ENCODE data around the gene PHB1.

PHB1 gene

DNA sequence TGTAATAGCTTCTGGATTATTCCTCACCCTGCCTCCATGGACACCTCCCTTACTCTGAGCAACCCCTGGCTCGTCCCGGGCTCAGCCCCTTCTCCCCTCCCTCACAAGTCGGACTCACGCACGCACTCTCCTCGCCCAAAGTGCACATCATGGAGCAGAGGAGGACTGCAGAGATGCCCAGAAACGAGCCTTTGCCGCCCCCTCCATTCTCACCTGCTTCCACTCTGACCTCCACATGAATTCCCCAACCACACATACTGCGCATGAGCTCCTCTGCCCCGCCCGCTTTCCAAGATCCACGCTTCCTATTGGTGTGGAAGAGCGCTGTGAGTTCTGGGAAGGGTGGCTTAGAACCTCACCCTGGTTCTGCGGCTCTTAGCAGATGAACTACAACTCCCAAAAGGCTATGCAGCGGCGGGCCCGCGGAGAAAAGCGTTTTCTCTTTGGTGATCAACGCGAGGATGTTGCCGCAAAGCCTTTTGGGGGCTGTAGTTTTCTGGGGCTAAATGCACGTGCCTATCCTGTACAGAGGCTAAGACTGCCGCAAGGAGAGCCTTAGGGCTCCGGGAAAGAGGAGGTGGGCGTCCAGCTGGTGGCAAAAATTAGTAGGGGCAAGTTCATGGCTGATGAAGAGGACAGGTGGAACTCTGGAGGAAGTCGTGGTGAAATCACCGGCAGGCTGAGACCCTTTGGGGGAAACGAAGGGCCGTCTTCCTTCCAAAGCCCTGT is at the start of gene PHB1:
PHB1 (minus strand) TSS at position 261 of the 729 bp plus-strand sequence. CDS start 1,618 bp downstream, outside the sequence.
- peak; percentile 89 to 92 for DNase-seq (ENCODE audit: low read depth in 2 of 2)

DNA sequence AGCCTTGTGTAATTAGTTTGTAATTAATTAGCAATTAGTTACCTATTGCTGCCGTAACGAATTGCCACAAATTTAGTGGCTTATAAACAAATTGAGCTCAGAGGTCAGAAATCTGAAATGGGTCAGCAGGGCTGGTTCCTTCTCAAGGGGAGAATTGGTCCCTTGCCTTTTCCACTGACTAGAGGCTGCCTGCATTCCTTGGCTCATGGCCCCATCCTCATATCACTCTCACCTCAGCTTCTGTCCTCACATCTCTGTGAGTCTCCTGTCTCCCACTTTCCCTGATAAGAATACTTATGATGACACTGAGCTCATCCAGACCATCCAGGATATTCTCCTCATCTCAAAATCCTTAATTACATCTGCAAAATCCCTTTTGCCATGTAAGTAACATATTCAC is 49.4 kb upstream of the PHB1 start:
- no peak for DNase-seq (ENCODE audit: low read depth in 2 of 2)

DNA sequence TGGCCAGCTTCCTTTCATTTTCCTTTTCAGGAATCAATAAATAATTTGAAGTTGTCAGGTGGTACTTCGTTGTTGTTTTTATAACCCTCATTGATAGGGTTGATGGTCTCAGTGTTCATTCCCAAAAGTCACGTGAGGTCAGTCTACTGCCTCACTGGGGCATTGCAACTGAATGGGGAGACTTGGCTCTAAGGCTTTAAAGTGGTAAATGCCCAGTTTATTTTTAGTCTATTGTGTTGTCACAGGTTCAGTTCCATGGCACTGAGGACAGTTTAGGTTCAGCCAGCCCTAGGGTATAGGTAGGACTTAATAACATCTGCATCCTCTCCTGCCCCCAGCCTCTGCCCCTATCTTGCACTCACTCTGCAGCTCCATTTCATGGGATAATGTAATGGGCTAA is 46.9 kb upstream of the PHB1 start:
- DNase-seq (ENCODE audit: low read depth in 2 of 2): no peak

DNA sequence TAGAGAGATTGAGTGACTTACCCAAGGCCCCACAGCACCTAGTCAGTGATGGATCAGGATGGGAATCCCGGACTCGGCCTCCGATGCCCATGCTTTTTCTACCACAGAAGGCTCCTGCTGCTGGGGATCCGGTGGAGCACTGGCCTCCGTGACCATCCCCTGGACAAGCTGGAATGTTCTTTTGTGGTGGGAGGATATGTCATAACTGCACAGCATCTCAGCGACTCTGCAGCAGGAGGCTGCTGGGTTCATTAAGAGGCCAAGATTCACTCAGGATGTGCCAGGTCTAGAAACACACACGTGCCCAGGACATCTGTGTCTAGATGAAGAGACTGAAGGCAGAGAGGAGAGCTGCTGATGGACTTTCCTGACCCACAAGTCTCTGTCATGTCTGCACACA is 45.7 kb upstream of the PHB1 start:
- no peak for DNase-seq (ENCODE audit: low read depth in 2 of 2)

DNA sequence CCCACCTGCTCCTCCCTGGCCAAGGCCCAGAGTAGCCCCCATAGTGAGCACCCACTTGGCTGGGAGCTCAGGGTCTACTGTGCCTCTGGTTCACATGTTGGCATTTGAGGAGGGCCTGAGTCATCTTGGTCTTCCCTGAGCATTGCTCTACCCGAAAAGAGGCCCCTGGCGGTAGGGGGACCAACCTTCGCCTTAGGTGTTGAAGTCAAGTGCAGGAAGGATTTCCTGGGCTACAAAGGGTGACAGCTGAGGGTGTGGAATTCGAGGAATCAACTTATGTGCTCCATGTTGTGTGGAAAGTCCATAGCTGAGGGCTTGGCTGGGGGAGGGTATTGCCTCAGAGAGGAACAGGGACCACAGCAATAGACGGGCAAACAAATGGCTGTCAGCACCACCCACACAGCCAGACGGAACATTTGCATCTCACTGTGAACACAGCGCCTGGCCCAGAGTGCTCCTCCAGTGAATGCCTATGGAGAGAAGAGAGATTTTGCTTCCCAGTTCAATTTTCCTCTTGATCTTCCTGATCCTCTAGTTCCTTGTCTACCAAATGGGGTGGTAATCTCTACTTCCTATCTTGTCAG is 44.8 kb upstream of the PHB1 start:
- DNase-seq (ENCODE audit: low read depth in 2 of 2): no peak

DNA sequence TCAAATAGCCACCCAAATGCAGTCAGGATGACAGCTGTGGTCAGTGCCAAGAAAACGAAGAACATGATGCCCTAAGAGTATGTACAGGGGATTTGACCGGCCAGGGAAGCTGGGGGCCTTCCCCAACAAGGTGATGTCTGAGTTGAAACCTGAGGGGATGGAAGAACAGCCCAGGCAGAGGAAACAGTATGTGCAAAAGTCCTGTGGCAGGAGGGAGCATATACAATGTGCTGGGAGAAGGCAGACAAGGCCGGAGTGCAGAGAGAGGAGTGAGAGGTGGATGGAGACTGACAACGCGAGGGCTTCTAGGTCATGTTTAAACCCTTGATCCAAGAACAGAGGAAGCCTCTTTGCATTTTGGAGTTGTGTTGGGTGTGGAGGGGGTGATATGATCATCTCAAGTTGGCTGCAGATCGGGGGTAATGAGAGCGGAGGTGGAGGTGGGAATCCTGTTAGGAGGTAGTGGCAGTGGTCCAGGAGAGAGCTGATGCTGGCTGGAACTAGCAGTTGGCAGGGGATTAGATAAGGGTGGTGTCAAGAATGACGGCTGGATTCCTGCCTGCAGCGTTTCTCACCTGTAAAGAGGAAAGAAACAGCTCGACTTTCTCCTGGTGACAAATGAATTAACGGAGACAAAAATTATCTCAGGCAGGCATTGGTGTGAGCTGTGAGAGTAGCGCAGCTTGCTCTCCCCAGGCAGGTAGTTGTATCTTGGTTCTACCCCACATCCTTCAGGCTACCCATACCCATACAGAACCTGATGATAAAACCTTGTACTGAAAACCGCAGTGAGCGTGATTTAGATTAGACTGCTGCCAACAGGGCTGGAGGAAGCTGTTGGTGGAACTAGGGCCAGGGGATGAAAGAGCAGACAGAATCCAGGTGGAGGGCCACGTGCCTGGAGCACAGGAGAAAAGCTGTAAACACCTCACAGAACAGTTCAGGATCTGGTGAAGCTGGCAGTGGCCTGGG is 43.2 kb upstream of the PHB1 start:
- DNase-seq (ENCODE audit: low read depth in 2 of 2): no peak

DNA sequence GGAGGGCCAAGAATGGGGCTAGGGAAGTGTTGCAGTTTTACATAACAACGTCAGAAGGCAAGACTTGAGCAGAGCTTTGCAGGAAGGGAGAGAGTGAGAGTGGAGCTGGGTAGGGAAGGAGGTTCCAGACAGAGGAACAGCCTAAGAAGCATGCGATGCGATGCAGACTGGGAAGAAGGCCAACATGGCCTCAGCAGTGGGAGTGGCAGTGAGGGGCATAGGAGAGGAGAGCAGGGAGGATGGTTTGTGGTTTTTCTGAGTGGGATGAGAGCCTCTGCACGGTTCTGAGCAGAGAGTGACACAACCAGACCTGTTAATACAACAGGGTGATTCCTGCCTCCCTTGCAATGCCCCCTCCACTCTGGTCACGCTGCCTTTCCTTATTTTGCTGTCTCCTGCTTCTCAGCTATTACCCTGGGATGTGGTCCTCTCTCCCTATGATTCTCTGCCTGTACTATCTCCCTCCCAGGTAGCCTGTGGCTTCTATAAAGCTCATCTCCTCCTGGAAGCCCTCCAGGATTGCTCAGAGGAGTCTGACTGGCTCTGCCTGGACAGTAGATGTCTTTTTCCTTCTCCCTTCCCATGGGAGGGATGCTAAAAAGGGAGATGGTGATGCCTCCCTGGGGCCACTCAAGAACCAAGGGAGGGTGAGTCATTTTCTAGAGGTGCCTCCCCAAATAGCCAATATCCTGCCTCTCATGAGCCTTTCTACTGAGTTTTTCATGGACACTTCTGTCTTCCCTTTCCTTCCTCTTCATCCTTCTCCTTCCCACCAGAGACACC is 41.7 kb upstream of the PHB1 start:
- no peak for DNase-seq (ENCODE audit: low read depth in 2 of 2)

DNA sequence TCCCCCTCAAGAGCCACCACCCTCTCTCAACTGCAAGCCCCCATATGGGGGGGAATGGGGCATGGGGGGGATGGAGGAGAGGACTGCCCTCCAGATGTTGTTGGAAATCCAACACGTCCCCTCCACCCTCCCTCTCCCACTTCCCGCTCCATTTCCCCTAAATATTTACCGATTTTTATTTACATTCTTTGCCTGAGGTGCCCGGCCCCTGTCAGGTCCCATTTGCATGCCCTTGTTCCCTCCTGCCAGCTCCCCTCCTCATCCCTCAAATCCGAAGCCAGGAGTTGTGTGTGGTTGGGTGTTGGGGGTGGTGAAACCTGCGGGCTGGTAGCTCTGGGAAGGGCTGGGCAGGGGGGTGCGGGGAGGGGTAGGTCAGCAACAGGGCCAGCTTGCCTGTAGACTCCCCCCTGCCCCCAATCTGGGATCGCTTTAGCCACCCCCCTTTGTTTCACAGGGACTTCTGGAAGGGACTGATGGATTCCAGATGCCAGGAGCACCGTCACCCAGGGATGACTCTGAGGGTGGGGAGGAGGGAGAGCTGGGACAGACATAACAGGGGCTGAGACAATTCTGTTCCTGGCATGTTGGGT is 40.7 kb upstream of the PHB1 start:
- no peak for DNase-seq (ENCODE audit: low read depth in 2 of 2)

DNA sequence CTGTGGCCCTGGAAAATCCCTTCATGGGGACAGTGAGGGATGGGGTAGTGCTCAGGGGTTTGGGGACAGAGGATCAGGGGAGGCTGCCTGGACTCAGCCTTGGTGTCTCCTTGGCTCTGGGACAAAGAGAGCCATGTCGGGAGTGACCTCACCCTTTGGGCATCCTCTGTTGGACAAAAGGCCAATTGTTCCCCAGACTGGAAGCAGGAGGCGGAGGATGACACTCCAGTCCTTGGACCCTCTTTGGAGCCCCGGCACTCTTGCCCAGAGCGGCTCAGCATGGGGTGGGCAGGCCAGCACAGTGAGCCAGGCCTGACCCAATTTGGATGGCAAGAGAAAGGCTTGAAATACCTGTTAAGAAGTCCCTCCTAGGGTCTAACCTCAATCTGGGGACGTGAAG is 39.4 kb upstream of the PHB1 start:
- DNase-seq (ENCODE audit: low read depth in 2 of 2): no peak

DNA sequence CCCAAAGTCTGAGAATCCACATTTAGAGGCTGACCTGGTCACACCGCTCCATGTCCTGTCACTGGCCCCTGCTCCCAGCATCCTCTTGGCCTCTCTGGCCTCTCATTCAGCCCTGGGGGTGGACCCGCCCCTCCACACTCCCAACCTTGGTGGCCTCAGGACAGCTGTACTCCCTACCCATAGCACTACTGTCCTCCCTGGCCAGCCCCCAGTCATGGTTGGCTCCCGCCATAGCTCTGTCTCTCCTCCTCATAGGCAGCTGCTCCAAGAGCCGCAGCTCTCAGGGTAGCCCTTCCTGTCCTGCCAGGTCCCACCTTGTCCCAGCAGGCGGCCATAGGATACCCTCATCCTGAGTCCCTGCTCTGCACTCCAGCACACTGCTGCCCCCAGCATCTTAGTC is 38.0 kb upstream of the PHB1 start:
- no peak for DNase-seq (ENCODE audit: low read depth in 2 of 2)

DNA sequence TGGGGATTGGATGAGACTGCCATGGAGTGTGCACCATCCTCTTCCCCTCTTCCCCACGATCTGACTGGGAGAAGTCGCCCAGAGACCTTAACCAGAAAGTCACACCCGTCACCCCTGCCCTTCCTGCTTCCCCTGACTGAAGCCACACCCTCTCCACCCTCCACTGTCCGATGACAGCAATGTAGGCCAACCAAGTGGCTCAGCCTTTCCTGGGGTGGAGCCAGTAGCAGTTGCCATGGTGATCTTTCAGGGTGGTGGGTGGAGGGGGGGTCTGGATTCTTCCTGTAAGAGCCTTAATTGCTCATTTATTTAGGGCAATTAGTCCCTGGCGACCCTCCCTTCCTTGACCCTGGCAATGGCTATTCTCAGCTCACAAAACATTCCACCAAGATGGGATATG is 37.5 kb upstream of the PHB1 start:
- no peak for DNase-seq (ENCODE audit: low read depth in 2 of 2)

DNA sequence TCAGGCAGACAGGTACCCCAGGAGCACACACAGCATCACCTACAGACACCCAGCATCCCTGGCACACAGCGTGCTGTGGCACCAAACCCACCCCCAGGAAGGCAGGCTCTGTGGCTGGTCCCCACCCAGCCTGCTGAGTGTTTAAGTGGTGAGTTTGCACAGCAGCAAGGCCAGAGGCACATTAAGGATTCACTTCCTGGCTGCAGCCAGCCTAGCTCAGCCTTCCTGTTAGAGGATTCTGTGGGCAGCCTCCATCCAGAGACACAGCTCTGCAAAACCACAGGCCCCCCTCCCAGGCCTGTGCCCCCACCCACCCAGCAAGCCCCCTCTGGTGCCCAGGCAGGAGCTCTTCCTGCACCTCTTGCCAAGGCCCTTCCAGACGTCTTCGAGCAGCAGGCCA is 36.1 kb upstream of the PHB1 start:
- no peak for DNase-seq (ENCODE audit: low read depth in 2 of 2)

DNA sequence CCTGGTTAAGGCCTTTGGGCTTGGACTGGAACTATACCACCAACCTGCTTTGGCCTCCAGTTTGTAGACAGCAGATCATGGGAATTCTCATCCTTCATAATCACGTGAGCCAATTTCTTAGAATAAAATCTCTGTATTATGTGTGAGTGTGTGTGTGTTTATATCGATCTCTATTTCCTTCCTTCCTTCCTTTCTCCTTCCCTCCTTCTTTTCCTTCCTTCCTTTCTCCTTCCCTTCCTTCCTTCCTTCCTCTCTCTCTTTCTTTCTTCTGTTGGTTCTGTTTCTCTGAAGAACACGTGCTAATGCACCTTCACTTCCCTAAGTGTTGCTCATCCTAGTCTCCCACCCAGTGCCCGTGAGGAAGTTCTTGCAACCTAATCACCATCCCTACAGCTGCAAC is 35.5 kb upstream of the PHB1 start:
- no peak for DNase-seq (ENCODE audit: low read depth in 2 of 2)

DNA sequence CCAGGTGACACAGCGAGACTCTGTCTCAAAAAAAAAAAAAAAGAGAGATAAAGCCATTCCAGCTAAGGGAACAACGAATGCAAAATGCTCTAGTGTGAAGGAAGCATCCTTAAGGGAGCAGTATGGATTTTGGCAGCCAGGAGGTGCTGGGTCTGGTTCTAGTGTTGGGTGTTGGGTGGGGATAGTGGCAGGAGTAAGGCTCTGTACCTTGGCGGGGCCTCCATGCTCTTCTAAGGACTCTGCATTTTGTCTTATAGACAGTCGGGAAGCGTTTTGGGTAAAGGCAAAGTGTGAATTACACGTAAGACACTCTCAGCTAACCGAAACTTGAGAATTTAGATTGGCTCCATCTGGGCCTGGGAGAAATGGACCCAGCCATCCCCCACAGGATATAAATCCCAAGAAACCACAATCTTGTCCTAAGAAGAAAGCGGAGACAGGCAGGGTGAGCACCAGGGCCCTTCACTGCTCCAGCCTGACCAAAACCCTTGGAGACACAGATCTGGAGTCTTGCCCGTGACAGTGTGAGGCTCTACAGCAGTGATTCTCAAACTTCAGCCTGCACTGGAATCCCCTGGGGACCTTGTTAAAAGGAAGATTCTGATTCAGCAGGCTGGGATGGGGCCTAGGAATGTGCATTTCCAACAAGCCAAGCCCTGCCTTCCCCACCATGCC is 33.1 kb upstream of the PHB1 start:
- no peak for DNase-seq (ENCODE audit: low read depth in 2 of 2)

DNA sequence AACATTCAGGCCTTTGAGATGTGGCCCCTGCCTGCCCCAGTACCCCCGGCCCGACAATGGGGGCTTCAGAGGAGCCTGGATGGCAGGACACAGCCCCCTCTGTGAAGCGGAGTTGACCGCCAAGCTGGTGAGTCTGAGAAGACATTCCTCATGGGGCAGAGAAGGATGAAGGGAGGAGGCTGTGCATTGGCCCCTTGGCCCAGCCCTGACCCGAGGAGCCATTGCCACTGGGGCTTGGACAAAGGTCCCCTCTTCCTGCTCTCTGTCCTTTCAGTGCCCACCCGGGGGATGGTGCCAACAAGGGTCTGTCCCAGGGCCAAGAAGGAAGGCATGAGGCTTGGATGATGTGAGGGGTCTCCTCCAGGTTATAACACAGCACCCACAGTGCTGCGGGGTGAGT is 30.9 kb upstream of the PHB1 start:
- no peak for DNase-seq (ENCODE audit: low read depth in 2 of 2)

DNA sequence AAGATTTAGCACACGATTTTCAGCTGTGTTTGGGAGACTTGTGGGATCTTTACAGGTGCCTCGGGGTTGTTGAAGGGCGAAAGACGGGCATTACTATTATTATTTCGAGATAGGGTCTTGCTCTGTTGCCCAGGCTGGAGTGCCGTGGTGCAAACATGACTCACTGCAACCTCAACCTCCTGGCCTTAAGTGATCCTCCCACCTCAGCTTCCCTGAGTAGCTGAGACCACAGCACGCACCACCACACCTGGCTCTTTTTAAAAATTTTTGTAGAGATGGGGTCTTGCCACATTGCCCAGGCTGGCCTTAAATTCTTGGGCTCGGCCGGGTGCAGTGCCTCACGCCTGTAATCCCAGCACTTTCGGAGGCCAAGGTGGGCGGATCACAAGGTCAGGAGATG is 29.7 kb upstream of the PHB1 start:
- DNase-seq (ENCODE audit: low read depth in 2 of 2): no peak

DNA sequence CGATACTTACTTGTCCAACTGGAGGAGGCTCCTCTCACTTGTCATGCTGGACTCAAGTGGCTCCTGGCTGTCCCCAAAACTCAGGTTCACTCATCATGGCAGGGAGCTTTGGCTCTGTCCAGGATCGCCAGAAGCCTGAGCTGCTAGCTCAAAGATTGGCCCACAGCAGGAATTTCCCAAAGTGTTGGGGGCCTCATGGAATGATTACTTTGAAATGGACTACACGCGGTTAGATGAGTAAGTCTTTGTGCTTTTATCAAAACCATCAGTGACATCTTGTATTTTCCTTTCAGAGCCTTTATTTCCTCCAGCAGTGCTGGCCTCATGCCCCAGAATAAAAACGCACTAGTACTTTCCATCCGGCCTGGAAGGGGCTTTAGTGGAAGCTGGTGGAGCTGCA is 29.2 kb upstream of the PHB1 start:
- no peak for DNase-seq (ENCODE audit: low read depth in 2 of 2)

DNA sequence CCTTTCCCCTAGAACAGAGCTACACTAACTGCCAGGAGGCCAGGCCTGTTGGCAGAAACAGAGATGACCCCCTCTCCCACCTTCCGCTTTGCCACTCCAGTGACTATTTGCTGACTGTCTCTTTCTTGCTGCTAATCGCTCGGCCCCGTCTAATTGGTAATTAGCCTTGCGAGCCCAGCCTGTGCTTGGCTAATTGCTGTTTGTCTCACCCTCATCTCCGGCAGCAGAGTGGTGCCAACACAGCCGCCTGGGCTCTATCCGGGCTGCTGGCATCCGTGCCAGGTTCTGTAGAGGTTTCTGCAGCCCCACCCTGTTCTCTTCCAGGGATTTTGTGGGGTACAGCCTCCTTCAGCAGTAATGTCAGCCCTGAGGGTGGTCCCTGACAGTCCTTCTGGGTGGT is 27.4 kb upstream of the PHB1 start:
- DNase-seq (ENCODE audit: low read depth in 2 of 2): no peak

DNA sequence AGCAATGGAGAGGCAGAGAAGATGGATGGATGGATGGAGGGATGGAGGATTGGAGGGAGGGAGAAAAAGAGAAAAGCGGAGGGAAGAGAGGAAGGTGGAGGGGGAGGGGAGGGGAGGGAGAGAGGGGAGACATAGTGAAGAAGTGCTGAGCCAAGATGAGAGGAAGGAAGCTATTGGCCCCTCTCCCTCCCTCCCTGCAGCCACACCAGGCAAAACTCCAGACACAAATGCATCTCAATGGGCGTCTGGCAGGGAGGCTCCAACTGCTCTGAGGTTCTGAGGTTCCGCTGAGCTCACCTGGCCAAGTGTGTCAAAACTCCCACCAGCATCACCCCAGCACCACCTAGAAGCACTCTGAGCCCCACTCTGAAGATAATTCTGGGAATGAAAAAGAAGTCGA is 26.9 kb upstream of the PHB1 start:
- DNase-seq (ENCODE audit: low read depth in 2 of 2): no peak

DNA sequence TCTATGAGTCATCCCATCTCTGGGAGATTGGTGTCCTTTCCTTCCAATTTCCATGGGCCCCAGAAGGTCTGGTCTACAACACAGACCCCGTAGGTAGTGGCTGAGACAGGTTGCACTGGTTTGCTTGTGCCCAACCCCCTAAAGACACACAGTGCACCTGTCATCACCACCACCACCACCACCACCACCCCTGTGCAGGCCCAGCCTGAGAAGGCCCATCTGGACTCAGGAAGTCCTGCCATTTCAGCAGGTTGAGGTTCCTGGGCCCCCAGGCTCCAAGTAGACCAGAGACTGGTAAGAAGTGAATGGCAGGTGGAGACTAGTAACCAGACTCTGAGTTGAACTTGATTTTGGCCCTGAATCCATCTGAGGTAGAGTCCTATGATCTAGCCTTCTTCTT is 25.9 kb upstream of the PHB1 start:
- DNase-seq (ENCODE audit: low read depth in 2 of 2): no peak

Data from stimulated activated CD8-positive, alpha-beta memory T cell treated with anti-CD3 and anti-CD28 coated beads, Interleukin-15, amount 100 ng/mL, for 48 hours (primary cell).